Karpas-422 (cell line): ENCODE results near the gene ZNF770. TPM values are rescaled to one million over a fixed set of nuclear protein-coding genes. Genes with fewer than 3 reads are reported as not detected.
"Not testable (repeated sequence)": the region's sequence is repeated elsewhere in the genome, so short reads cannot be mapped to it uniquely, and the experiment has no call there.

Experiments used
- DNase-seq: peaks from one replicate; pipeline ENCODE4 v3.0.0-alpha.2; 2015
- H2AFZ ChIP-seq: fragments of 200-600 bp; sonication (generic); 2 replicates; pipeline ENCODE4 v1.6.1; 2014; ENCODE audit warnings: antibody characterized with exemption, low read length, mixed read lengths
- H3K27ac ChIP-seq: fragments of 200-600 bp; sonication (generic); 2 replicates; pipeline ENCODE4 v1.5.1; 2014; ENCODE audit warnings: mild to moderate bottlenecking, low read length, moderate library complexity
- H3K27me3 ChIP-seq: fragments of 200-600 bp; sonication (generic); 2 replicates; pipeline ENCODE4 v1.6.1; 2014; ENCODE audit warnings: low read length, mixed read lengths
- H3K36me3 ChIP-seq: fragments of 200-600 bp; sonication (generic); 2 replicates; pipeline ENCODE4 v1.6.1; 2014; ENCODE audit warnings: low read length, mixed read lengths; ENCODE audit not compliant: insufficient read depth
- H3K4me1 ChIP-seq: fragments of 200-600 bp; sonication (generic); 2 replicates; pipeline ENCODE4 v1.6.1; 2014; ENCODE audit warnings: mild to moderate bottlenecking, low read length, mixed read lengths
- H3K4me2 ChIP-seq: fragments of 200-600 bp; sonication (generic); 2 replicates; pipeline ENCODE4 v1.6.1; 2014; ENCODE audit warnings: low read length, low read depth, mild to moderate bottlenecking; ENCODE audit not compliant: poor library complexity, severe bottlenecking
- H3K4me3 ChIP-seq: fragments of 200-600 bp; sonication (generic); 2 replicates; pipeline ENCODE4 v1.5.1; 2014; ENCODE audit warnings: mild to moderate bottlenecking, antibody characterized with exemption, low read length, mixed read lengths
- H3K79me2 ChIP-seq: fragments of 200-600 bp; sonication (generic); 2 replicates; pipeline ENCODE4 v1.6.1; 2014; ENCODE audit warnings: mild to moderate bottlenecking, low read length, mixed read lengths
- H3K9ac ChIP-seq: fragments of 200-600 bp; sonication (generic); 2 replicates; pipeline ENCODE4 v1.6.0; 2014; ENCODE audit warnings: low read length
- H3K9me2 ChIP-seq: fragments of 200-600 bp; sonication (generic), shearing (Covaris generic); replicated peaks from 2 replicates; pipeline ENCODE4 v1.6.0; 2014; ENCODE audit warnings: mild to moderate bottlenecking, low read length, moderate library complexity; ENCODE audit not compliant: insufficient read depth
- H3K9me3 ChIP-seq: fragments of 300-700, 200-600 bp; sonication (generic); 2 replicates; pipeline ENCODE4 v1.6.1; 2014; ENCODE audit warnings: low read length, mixed read lengths
- H4K20me1 ChIP-seq: fragments of 200-600 bp; sonication (generic); 2 replicates; pipeline ENCODE4 v1.6.1; 2014; ENCODE audit warnings: mild to moderate bottlenecking, antibody characterized with exemption, low read length, low read depth; ENCODE audit not compliant: insufficient read depth
- total RNA-seq: library from RNA; depleted of rRNA; stranded (reverse); fragments of >200 nt; shearing (Covaris generic); gene quantifications from 2 replicates; pipeline ENCODE4 v1.2.3, GENCODE V29; 2014; ENCODE audit warnings: low replicate concordance; rRNA removed

The ZNF770 gene
- total RNA-seq, 1 experiment from 2014 or later: 47.5 TPM

DNA sequence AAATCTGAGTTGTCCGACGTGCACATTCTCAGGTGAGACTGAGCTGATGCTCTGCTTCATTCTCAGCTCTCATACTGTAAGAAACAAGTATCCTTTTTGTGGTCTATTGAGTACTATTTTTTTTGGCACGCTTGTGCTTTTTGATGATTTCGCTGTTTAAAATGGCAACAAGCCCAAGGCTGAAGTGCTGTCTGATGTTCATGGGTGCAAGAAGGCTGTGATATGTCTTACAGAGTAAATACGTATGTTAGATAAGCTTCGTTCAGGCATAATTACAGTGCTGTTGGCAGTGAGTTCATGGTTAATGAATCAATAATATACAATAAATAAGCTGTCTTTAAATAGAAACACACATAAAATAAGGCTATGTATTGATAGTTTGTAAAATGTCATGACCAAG, 45.7 kb downstream of the ZNF770 start:
- H3K27me3 ChIP-seq: no peaks in the 10 kb centered on the region
- no peak overlapping the region for H2AFZ ChIP-seq
- no peak overlapping the region for H3K4me3 ChIP-seq
- no peak for DNase-seq
- H3K9me3 ChIP-seq: no peaks in the 10 kb centered on the region
- no peak overlapping the region for H3K9ac ChIP-seq
- H3K79me2 ChIP-seq: no peaks in the 10 kb centered on the region
- H3K27ac ChIP-seq: no peak overlapping the region
- no peaks in the 10 kb centered on the region for H3K4me1 ChIP-seq
- no peaks in the 10 kb centered on the region for H3K9me2 ChIP-seq
- no peak overlapping the region for H3K4me2 ChIP-seq
- H3K36me3 ChIP-seq: peaks cover 38% of the 10 kb centered on the region; the same call in 1 of the 2 replicates
- H4K20me1 ChIP-seq: no peaks in the 10 kb centered on the region

- Histone ChIP-seq H3K79me2 (no peaks in the 10 kb centered on the region), H3K4me3 (no peak overlapping the region), H3K4me1 (no peaks in the 10 kb centered on the region), H4K20me1 (no peaks in the 10 kb centered on the region), H3K9me3 (no peaks in the 10 kb centered on the region), H3K27me3 (no peaks in the 10 kb centered on the region), H3K9me2 (no peaks in the 10 kb centered on the region), H3K36me3 (peaks cover 38% of the 10 kb centered on the region; the same call in 1 of the 2 replicates), H3K4me2 (no peak overlapping the region), H2AFZ (no peak overlapping the region), H3K9ac (no peak overlapping the region), H3K27ac (no peak overlapping the region)
- no peak for DNase-seq
Observed at GRCh38 chr15:34941831-34942230, 46.3 kb downstream of the ZNF770 start.

DNA sequence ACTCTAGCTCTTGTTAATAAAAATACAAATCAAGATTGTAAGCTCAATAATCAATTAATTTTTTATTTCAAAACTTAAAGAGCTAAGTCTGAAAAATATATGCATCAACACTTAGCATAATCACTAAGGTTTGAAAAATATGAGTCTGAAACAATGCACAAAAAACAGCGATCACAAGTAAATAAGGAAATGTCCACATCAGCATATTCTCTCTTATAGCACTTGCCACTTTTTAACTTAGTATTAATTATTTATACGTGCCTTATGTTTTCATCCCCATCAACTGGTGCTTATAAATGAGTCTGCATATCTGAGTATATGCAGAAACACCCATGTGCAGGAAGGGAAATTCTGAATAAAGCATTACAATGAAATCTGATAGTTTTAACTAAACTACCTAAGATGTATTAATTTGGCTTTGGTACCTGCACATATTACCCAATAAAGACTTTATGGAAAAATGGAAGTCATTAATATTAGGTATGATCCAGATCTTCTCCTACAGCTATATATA, 46.8 kb downstream of the ZNF770 start:
- no peak for DNase-seq
- no peaks in the 10 kb centered on the region for H3K9me3 ChIP-seq
- H2AFZ ChIP-seq: no peak overlapping the region
- H3K27me3 ChIP-seq: no peaks in the 10 kb centered on the region
- peaks cover 38% of the 10 kb centered on the region; the same call in 1 of the 2 replicates for H3K36me3 ChIP-seq
- no peak overlapping the region for H3K4me2 ChIP-seq
- H4K20me1 ChIP-seq: no peaks in the 10 kb centered on the region
- H3K9me2 ChIP-seq: no peaks in the 10 kb centered on the region
- no peak overlapping the region for H3K27ac ChIP-seq
- no peaks in the 10 kb centered on the region for H3K79me2 ChIP-seq
- H3K4me3 ChIP-seq: no peak overlapping the region
- H3K4me1 ChIP-seq: no peaks in the 10 kb centered on the region
- no peak overlapping the region for H3K9ac ChIP-seq

DNA sequence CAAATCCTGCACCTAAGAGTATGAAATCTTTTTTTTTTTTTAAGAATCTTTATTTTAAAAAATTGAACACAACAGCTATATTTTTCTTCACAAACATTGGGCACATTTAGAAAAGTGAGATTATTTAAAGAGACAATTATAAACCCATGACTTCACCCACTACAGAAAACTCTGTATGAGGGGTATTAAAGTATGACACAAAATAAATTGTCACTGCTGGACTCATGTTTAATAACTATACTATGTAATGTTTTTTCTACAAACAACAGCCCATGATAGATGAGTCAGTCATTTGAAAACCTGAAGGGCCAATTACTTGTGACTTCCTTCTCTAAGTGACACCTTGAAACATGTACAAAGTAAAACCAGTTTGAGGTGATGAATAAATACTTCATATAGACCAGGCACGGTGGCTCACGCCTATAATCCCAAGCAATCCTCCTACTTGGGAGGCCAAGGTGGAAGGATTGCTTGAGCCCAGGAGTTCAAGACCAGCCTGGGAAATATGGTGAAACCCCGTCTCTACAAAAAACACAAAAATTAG, 54.6 kb downstream of the ZNF770 start:
- DNase-seq: no peak
- Histone ChIP-seq H3K9me3 (no peaks in the 10 kb centered on the region), H3K36me3 (peaks cover 43% of the 10 kb centered on the region), H3K27me3 (no peaks in the 10 kb centered on the region), H3K9ac (no peak overlapping the region), H3K79me2 (peaks cover 4% of the 10 kb centered on the region; the same call in 1 of the 2 replicates), H3K4me1 (no peaks in the 10 kb centered on the region), H4K20me1 (no peaks in the 10 kb centered on the region), H3K4me3 (no peak overlapping the region), H3K4me2 (no peak overlapping the region), H2AFZ (no peak overlapping the region), H3K27ac (no peak overlapping the region), H3K9me2 (no peaks in the 10 kb centered on the region)

GRCh38 chr15:34928349-34928748, 59.7 kb downstream of the ZNF770 start:
- not testable (repeated sequence) for H3K27me3 ChIP-seq, H3K9ac ChIP-seq, H3K4me1 ChIP-seq, H4K20me1 ChIP-seq, H3K79me2 ChIP-seq, H3K27ac ChIP-seq, H3K9me3 ChIP-seq, H3K4me3 ChIP-seq, H2AFZ ChIP-seq, H3K9me2 ChIP-seq, H3K4me2 ChIP-seq, DNase-seq
- H3K36me3 ChIP-seq: peaks cover 53% of the 10 kb centered on the region

Other genes with a start within 250 kb of the ZNF770 start
- not detected in 2 replicates for gene GJD2, start 233.3 kb downstream of the ZNF770 start, total RNA-seq
- not detected in 2 replicates for gene ACTC1, start 192.7 kb downstream of the ZNF770 start, total RNA-seq
- gene AQR, start 18.5 kb downstream of the ZNF770 start, total RNA-seq: 27.1 and 51.4 TPM in 2 replicates
- not detected in 2 replicates for gene NANOGP8, start 97.0 kb upstream of the ZNF770 start, total RNA-seq